Liver (tissue), 3 donors: ENCODE data around the gene C10orf71.

ENCODE experiments used
- HNF4G ChIP-seq: IDR thresholded peaks from 2 replicates; pipeline ENCODE4 v1.6.1; 2016; ENCODE audit warnings: antibody characterized with exemption
- NR2F2 ChIP-seq: IDR thresholded peaks from 2 replicates; pipeline ENCODE4 v1.6.1; 2016; ENCODE audit warnings: antibody characterized with exemption
- RAD21 ChIP-seq, 2 donors: IDR thresholded peaks; 2 replicates each; pipeline ENCODE4 v1.6.1; 2016; ENCODE audit warnings: antibody characterized with exemption in 2 of 2, mild to moderate bottlenecking in 2 of 2
- RXRA ChIP-seq, 2 donors: IDR thresholded peaks; 2 replicates each; pipeline ENCODE4 v1.6.1; 2017 to 2018; ENCODE audit warnings: antibody characterized with exemption in 2 of 2, mild to moderate bottlenecking in 1 of 2
- SP1 ChIP-seq: IDR thresholded peaks from 2 replicates; pipeline ENCODE4 v1.6.1; 2018; ENCODE audit warnings: antibody characterized with exemption, mild to moderate bottlenecking
- TAF1 ChIP-seq: conservative IDR thresholded peaks from 2 replicates; pipeline ENCODE4 v1.6.1; 2016; ENCODE audit warnings: antibody characterized with exemption, mild to moderate bottlenecking
- YY1 ChIP-seq: IDR thresholded peaks from 2 replicates; pipeline ENCODE4 v1.6.1; 2016; ENCODE audit warnings: antibody characterized with exemption, mild to moderate bottlenecking
- TF ChIP-seq, protein P1 (sequence below): fragments of 150-350 bp; IDR thresholded peaks from 2 replicates; pipeline ENCODE4 v1.5.1; 2017; ENCODE audit warnings: improper control_type of control experiment, low read depth, low read length; ENCODE audit not compliant: missing input control
- donor health status: healthy.
- donor health status: healthy.

DNA sequence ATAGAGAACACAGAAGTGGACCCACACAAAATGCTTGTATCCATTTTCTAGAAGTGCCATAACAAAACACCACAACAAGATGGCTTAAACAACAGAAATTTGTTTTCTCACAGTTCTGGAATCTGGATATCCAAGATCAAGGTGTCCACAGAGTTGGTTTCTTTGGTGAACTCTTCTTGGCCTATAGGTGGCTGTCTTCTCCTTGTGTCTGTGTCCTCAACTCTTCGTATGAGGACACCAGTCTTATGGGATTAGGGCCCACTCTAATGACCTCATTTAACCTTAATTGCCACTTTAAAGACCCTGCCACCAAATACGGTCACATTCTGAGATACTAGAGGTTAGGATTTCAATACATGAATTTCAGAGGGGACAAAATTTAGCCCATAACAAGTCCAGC is 30.8 kb upstream of the C10orf71 start:
- TF ChIP-seq RAD21 (IDR thresholded peaks at IDR 0.05) = no peak
- TF ChIP-seq, protein P1, sequence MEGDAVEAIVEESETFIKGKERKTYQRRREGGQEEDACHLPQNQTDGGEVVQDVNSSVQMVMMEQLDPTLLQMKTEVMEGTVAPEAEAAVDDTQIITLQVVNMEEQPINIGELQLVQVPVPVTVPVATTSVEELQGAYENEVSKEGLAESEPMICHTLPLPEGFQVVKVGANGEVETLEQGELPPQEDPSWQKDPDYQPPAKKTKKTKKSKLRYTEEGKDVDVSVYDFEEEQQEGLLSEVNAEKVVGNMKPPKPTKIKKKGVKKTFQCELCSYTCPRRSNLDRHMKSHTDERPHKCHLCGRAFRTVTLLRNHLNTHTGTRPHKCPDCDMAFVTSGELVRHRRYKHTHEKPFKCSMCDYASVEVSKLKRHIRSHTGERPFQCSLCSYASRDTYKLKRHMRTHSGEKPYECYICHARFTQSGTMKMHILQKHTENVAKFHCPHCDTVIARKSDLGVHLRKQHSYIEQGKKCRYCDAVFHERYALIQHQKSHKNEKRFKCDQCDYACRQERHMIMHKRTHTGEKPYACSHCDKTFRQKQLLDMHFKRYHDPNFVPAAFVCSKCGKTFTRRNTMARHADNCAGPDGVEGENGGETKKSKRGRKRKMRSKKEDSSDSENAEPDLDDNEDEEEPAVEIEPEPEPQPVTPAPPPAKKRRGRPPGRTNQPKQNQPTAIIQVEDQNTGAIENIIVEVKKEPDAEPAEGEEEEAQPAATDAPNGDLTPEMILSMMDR = no peak
- TF ChIP-seq HNF4G = no peak
- no peak for TF ChIP-seq TAF1
- TF ChIP-seq RXRA (IDR thresholded peaks at IDR 0.05) = no peak
- TF ChIP-seq NR2F2 = no peak
- TF ChIP-seq YY1 = no peak
- TF ChIP-seq SP1 = no peak
